Fibroblast of skin of right quadriceps (primary cell): ENCODE results near the gene CEMIP2.
"Not testable (repeated sequence)": the region's sequence is repeated elsewhere in the genome, so short reads cannot be mapped to it uniquely, and the experiment has no call there.

Source experiments
- DNase-seq: peaks from one replicate; pipeline ENCODE4 v3.0.0-alpha.2; 2013

Gene CEMIP2

DNA sequence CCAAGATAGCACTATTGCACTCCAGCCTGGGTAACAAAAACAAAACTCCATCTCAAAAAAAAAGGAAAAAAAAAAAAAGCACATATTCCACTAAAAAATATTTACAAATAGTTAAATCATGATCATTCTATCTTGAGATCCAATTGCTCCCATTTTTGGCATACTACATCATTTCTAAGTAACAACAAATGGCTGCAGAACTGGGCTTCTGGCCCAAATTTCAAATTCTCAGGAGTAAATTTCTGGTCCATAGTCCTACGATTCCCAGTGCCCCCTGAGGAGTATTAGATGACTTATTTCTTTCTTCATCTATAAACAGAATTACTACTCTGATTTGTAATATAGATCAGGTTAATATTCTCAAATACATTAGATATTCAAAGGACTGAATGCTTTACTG, 62.1 kb downstream of the CEMIP2 start:
- DNase-seq, result no peak

DNA sequence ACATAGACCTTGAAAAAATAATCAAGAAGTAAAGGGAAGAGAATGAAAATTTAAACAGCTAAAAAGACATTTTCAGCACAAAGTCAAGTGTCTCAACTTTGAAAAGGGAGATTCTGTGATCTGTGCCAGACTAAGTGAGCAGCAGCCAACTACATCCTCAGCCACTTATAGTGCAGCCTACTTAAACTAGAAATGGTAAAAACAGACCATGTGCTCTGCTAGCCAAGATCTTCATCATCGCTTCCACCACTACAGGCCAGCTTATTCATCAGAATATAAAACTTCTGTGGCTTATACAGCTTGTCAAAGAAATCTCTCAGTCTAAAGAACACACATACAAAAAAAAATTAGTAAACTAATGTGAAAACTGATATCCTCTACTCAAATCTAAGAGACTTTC, 63.5 kb downstream of the CEMIP2 start:
- DNase-seq, result no peak

- no peak for DNase-seq
These were observed 65.0 kb downstream of the CEMIP2 start for GRCh38 chr9:71703172-71703872.

DNA sequence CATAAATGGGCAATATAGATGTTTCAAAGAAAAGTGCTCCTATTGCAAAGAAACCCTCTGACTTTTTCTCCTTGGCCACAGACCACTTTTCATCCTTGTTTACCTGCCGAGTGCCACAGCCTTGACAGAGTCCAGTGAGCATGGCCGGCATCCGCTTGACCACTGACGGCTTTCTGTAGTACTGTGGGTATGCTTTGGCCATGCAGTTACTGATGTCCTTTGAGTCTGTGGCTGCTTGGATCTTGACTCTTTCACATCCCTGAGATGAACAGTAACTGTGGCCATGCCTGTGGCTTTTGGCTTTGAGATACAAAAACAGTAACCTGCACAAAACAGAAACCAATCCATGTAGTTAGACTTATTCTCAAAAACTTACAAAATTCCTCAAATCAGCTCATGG, 70.4 kb downstream of the CEMIP2 start:
- no peak for DNase-seq

- no peak for DNase-seq
These were observed 74.0 kb downstream of the CEMIP2 start for GRCh38 chr9:71694332-71694731.

- no peak for DNase-seq
These were observed 74.7 kb downstream of the CEMIP2 start for GRCh38 chr9:71693607-71694006.

GRCh38 chr9:71692337-71692736, 76.0 kb downstream of the CEMIP2 start:
- no peak for DNase-seq

DNA sequence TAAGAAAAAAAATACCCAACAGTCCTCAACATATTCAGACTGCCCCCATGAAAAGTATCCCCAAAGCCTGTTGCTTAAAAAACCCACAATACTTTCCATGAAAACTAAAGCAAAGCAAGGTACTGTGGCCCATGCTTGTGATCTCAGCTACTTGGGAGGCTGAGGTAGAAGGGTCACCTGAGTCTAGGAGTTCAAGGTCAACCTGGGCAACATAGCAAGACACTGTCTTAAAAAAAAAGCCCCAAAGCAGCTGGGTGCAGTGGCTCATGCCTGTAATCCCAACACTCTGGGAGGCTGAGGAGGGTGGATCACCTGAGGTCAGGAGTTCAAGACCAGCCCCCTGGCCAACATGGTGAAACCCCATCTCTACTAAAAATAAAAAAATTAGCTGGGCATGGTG, 76.7 kb downstream of the CEMIP2 start:
- not testable (repeated sequence) for DNase-seq

- DNase-seq, result no peak
These were observed 77.5 kb downstream of the CEMIP2 start for GRCh38 chr9:71690689-71691435.

GRCh38 chr9:71690063-71690688, 78.1 kb downstream of the CEMIP2 start:
- DNase-seq, result no peak

GRCh38 chr9:71687676-71688075, 80.6 kb downstream of the CEMIP2 start:
- DNase-seq, result no peak

DNA sequence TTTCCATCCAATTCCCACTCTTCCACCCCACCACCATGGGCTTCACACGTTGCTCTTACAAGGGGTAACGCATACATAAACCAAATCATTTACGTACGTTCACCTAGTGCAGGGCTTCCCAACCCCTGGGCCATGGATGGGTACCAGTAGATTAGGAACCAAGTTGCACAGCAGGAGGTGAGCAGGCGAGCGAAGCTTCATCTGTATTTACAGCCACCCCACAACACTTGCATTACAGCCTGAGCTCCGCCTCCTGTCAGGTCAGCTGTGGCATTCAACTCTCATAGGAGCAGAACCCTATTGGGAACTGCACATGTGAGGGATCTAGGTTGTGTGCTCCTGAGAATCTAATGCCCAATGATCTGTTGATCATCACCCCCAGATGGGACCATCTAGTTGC, 82.3 kb downstream of the CEMIP2 start:
- no peak for DNase-seq

DNA sequence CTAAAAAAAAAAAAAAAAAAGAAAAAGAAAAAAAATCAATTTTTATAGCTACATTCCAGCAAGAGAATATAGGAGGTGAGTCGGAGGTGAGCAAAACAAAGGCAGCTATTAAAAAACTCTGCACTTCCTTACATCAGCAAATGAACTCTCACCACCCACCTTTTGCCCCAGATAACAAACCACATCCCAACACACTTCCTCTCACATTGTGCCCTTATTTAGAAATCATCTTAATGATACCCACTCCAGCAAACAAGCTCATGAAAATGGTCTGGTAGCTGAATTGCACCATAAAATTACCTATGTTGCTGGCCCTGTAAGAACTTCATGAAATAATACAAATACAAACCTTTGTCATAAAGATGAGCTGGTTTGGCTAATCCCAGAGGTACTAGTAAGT, 82.9 kb downstream of the CEMIP2 start:
- no peak for DNase-seq

DNA sequence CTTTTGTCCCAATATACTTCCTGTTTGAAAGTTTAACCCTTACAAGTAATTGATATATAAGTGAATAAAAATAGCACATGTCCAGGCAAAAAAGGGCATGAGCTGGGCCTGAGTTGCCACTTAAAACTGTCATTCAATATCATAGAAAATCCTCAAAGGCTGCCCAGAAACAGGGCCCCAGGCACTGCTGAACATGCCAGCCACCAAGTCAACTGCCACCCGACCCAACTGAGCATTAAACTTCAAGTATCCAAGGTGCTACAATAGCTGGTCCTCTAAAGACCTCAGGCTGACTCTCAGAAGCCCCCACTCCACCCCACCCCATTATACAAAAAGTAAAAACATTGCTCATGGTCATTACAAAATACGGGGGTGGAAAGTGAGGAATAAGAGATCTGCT, 83.7 kb downstream of the CEMIP2 start:
- DNase-seq, result no peak

DNA sequence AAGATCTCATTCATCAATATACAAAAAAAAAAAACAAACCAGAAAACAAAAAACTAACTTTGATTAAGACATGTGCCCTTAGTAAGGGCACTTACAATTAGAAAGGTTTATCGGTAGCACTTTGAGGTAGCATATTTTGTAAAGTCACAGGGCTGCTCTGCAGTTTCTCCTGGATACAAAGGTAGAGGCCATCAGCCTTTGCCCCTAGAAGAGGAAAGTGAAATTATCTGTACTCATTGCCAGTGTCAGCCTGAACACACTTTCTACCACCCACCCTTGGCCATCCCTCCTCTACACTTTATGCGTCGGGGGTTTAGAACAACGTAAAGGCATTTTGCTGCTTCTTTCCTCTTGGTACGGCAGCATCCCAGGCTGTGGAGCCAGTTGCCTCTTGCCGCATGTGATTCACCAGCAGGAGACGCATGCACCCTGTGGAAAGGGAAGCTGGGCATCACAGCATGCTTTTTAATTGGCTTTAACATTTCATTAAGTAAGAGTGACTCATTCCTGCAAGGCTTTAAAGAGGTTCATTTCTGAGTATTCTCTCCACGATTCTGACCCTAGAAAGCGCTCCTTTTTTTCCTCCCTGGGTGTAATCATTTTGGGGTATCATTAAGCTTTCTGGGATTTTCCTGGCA, 84.6 kb downstream of the CEMIP2 start:
- DNase-seq, result peak; percentile 76

GRCh38 chr9:71681708-71682272, 86.5 kb downstream of the CEMIP2 start:
- DNase-seq, result peak; percentile 80

DNA sequence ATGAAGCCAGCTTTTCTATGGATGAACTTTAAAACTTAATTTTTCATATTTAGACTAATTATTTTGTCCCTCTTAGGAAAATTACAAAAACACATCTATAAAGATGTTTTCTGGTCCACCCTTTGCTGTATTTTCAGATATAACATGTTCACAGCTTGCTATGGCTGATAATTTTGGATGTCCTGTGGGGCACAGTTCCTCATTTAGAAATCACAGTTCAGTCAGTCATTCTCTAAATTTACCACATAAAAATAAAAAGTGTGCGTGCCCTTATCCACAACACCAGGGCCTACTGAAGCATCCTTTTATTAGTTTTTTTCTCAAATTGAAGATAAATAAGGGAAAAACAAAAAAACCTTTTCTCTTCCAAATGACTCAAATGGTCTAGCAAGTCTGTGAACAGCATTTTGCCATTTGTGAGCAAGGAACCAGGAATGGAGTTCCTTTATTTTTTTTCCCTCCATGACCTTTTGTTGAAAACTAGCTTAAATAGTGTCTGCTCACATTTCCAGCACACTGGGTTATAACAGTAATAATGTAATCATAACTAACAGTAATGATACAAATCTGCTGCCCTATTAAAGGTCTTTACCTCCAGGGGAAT, 87.1 kb downstream of the CEMIP2 start:
- peak; percentile 28 for DNase-seq

DNA sequence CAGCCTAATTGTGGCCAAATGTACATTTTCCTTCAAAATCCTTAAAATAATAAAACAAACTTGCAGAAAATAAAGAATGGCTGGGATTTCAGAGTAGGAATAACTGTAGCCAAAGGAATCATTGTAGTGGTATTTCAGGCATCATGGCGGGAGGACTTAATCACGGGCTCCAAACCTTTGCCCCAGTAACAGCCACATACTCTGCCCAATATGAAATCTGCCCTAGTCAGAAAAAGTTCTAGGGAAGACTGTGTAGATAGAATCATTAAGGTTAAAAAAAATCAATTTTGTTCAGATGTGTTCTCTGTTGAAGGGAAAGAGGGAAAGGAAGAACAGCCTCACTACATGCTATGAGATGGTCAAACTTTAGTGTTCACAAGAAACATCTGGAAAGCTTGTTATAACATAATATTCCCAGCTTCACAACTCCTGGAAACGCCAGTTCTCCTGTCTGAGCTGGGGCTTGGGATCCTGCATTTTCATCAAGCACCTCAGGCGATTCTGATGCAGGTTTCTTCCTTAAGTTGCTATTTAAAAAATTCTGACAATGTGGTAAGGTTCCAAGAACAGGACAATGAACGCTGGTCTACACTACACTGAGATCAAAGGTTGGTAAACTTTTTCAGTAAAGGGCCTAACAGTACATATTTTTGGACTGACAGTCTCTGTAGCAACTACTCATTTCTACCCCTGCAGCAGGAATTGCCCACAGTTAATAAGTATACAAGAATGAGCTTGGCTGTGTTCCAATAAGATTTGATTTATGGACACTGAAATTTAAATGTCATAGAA, 87.9 kb downstream of the CEMIP2 start:
- peak; percentile 72 for DNase-seq

DNA sequence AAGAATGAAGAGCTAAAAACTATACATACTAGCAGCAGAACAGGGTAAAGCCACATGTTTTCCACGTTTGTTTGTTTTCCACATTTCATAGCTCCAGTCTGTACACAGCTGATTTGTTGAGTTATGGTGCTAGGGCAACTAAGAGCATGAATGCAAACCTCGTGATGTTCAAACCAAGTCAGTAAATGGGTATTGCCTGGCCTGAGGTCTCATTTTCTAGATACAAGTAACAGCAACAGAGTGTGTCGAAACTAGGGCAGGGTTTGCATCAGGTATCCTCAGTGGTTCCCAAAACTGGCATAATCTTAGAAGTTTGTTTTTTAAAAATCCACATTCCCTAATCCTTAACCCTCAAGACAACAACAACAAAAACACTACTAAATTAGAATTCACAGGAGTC, 89.3 kb downstream of the CEMIP2 start:
- no peak for DNase-seq

- DNase-seq, result no peak
These were observed 91.1 kb downstream of the CEMIP2 start for GRCh38 chr9:71677209-71677608.

GRCh38 chr9:71676460-71676859, 91.9 kb downstream of the CEMIP2 start:
- no peak for DNase-seq

GRCh38 chr9:71675857-71676165, 92.5 kb downstream of the CEMIP2 start:
- DNase-seq, result no peak
